HG03575 (cell line): ENCODE data around the gene CREB1.
"Not testable (repeated sequence)": the region's sequence is repeated elsewhere in the genome, so short reads cannot be mapped to it uniquely, and the experiment has no call there.

Experiments
- ATAC-seq: cut with Tn5 transposase; IDR thresholded peaks from one replicate; pipeline ENCODE4 v1.9.1; 2021; ENCODE audit not compliant: unreplicated experiment, insufficient number of reproducible peaks, low FRiP score; ENCODE audit errors: extremely low read depth

The CREB1 gene

DNA sequence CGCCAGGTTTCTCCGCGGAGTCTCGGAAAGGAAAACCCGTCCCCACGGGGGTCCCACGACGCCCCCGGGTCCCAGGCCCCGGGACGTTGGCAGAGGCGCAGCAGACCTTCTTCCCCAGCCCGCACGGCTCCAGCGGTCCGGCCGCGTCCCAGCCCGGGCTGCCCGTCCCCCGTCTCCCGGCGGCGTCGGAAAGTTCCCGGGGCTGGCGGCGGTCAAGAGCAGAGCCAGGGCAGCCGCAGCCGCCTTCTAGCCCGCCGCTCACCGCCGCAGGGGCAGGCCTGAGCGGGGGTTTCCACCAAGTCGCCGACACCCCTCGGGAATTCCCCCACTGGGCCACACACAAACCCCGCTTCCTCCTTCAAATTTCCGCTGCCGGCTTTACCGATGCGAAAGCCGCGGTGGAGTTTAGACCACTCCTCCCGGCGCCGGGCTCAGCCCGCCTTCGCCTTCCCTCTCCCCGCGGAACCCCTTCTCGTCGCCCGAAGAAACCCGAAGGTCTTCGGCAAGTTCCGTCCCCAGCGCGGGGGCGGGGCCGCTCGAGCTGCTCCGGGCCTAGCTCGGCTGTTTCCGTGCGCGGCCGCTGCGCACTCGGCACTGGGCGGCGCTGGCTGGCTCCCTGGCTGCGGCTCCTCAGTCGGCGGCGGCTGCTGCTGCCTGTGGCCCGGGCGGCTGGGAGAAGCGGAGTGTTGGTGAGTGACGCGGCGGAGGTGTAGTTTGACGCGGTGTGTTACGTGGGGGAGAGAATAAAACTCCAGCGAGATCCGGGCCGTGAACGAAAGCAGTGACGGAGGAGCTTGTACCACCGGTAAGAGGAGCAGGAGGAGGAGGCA is at the start of gene CREB1:
TSS of gene CREB1 (plus strand) at position 633 of the 830 bp plus-strand sequence. CDS start 25,674 bp downstream, outside the sequence.
- ATAC-seq: peak; percentile 64

DNA sequence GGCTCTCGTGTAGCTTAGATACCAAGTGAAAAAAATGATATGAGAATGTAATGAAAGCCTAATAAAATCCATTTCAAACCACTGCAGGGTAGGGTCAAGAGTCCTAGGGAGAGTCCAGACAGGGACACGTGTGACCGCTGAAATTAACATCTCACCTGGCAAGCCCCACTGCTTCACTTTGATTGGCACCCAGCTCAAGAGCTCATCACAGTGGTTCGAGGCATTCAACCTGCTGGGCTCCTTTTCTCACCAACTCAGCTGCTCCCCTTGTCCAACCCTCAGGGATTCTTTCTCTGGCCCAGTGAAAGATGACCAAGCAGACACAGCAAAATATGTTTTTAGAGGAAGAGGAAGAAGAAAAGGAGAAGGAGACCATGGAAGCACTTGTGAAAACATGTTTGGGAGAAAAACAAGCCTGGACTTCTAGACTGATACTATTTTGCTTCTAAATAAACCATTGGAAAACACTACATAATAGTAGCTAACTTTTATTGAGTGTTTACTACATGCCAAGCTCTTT is 49.2 kb upstream of the CREB1 start:
- ATAC-seq: no peak

- ATAC-seq: no peak
Measured at GRCh38 chr2:207481924-207482323, 47.8 kb upstream of the CREB1 start.

GRCh38 chr2:207482630-207483029 is 47.1 kb upstream of the CREB1 start:
- no peak for ATAC-seq

DNA sequence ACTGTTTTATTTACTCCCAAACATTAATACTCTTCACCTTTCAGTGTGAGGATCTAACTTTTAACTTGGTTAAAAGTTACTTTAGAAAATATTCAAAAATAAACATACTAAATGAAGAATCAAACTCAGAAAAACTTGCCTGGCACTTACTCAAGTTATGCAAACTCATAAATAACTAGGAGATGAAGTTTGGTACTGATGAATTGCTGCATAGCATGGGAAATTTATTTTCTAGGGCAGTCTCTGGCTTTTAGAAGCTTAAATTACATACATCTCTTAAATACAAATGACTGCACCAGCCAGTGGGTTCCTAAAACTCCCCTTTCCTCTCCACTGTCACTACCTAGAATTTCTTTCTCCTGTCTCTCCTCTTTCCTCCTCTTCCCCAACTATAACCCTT is 46.7 kb upstream of the CREB1 start:
- no peak for ATAC-seq

- ATAC-seq: no peak
Measured at GRCh38 chr2:207483477-207483876, 46.3 kb upstream of the CREB1 start.

DNA sequence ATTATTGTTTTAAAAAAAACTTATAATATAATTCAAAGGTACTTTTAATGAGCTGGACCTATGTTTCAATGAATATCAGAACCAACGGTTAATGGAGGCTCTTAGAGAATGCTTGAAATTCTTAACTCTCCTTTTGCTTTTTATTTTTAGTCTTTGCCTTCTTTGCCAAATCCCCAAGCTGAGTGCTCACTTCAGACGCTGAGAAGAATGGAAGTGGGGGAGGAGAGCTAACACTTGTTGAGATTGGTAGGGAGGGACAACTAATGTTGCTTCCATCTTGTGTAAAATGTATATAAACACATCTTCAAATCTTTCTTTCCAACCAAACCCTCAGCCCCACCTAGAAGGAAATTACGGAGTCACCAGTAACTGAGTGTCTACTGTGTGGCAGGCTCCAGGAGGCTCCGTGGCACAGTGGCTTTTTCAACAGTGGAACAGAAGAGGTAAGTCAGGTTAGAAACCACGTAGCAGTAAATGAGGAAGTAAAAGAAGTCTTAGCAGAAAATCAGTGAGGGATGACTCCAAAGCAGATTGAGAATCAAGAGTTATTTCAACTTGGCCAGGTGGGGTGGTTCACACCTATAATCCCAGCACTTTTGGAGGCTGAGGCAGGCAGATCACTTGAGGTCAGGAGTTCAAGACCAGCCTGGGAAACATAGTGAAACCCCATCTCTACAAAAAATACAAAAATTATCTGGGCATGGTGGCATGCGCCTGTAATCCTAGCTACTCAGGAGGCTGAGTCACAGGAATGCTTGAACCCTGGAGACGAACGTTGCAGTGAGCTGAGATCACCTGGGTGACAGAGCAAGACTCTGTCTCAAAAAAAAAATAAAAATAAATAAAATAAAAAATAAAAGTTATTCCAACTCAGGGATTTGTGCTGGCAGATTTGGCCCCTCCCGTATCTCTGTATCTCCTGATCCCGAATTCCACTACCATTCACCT is 45.0 kb upstream of the CREB1 start:
- peak; percentile 63 for ATAC-seq

DNA sequence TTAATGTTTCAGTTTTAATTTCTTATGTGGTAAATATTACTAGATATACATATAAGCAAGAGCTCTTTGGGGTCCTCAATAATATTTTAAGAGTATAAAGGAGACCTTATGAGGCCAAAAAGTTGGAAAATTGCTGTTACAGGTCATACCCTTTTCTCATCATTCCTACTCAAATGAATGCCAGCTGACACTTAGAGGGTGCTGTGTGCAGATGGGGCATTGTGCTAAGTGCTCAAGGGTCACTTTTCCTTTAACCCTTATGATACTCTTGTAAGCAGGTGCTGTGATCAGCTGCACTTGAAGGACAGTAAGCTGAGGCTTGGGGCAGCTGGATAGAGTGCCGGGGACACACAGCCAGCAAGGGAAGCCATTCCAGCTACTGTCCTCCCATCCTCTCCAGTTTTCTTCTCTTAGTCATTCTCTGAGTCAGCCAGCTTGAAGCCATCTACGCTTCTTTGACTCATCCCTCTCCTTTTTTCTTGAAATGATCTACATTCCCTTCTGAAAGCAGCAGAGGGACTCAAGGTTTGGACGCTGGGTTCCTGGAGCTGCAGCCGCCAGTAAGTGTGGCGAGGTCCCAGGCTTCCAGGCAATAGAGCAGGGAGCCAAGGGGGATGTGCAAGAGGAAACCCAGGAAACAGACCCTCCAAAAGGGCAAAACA is 42.0 kb upstream of the CREB1 start:
- no peak for ATAC-seq

- no peak for ATAC-seq
Measured at GRCh38 chr2:207489251-207489650, 40.5 kb upstream of the CREB1 start.

DNA sequence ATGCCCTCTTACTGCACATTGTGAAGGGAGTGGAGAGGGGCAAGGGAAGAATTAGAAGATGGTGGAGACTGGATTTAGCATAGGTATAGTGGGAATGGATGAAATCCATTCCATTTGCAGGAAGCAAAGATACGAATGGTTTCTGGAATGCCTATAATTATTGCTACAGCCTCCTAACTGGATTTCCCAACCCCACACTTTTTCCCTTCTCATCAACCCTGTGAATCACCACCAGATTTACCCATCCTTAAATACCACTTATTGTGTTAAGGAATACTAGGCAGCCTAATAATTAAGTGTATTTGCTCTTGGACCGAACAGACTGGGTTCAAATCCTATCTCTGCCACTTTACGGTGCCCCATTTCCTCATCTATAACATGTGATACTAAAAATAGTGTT is 39.3 kb upstream of the CREB1 start:
- no peak for ATAC-seq

DNA sequence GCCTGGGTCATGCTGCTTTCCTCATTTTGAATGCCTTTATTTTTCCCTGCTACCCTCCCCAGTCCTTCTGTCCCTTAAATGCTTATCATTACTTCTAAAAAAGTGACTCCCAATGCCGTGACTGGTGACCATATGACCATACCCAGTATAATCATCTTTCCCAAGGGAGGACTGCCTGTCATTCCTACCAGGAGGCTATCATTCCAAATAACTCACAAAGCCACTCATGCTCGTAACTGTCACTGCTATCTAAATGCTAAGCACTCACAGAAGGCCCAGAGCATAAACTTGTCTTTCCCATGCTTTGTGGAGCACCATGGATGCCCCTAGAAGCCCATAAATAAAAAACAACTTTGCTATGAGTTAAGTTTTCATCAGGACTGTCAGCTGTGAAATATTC is 38.7 kb upstream of the CREB1 start:
- ATAC-seq: no peak

DNA sequence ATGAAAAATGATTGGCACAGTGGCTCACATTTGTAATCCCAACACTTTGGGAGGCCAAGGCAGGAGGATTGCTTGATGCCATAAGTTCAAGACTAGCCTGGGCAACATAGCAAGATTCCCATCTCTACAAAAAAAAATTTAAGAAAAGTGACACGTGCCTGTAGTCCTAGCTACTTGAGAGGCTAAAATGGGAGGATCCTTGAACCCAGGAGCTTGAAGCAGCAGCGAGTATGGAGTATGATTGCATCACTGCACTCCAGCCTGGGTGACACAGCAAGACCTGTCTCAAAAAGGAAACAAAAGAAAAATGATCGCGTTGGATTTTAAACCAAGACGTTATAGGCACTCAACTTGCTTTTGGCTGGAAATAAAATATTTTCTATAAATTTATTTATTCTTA is 37.8 kb upstream of the CREB1 start:
- ATAC-seq: no peak

DNA sequence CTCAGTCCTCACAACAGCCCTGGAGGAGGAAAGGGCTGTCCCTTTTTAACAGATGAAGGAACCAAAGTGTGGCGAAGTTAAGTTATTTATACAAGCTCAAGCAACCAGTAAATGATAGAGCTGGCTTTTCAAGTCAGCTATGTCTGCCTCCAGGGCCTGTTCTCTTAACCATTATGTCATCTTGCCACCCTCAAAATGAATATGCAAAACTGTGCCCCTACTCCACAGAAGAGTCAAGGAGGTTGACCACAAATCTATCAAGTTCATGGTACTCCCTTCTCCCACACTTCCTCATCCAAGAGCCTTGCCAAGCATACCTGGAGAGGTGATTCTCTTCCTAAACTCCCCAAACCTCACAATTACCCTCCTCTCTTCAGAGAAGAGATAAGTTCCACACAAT is 37.3 kb upstream of the CREB1 start:
- ATAC-seq: no peak

DNA sequence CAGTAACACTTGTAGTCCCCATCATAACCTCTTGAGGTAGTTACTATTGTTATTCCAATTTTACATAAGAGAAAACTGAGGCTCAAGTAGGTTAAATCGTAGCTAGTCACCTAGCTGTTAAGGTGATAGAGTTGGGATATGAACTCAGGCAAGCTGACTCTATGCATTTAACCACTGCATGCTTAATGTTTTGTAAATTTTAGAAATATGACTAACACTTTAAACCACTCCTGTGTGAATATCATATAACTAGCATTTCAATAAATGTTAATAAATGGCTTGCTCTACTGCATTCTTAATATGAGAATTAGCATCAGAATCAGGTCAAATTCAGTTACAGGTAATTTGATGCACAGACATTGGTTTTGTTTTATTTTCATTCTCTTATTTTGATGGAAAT is 35.6 kb upstream of the CREB1 start:
- no peak for ATAC-seq

DNA sequence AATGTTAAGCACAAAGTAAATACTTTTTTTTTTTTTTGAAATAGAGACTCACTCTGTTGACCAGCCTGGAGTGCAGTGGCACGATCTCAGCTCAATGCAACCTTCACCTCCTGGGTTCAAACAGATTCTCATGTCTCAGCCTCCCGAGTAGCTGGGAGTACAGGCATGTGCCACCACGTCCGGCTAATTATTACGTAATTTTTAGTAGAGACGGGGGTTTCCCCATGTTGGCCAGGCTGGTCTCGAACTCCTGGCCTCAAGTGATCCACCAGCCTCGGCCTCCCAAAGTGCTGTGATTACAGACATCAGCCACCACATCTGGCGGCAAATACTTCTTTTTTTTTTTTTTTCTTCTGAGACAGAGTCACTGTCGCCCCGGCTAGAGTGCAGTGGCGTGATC is 32.8 kb upstream of the CREB1 start:
- ATAC-seq: not testable (repeated sequence)

DNA sequence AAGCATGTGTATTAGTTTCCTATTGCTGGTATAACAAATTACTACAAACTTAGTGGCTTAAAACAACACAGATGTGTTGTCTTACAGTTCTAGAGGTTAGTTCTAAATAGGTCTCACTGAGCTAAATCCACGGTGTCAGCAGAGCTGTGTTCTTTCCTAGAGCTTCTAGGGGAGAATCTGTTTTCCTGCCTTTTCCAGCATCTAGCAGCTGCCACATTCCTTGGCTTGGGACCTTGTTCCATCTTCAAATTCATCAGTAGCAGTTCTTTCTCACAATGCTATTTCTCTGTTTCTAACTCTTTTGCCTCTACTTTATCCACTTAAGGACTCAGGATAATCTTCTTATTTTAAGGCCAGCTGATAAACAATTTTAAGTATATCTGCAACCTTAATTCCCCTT is 32.2 kb upstream of the CREB1 start:
- ATAC-seq: no peak

- ATAC-seq: no peak
Measured at GRCh38 chr2:207498427-207498826, 31.3 kb upstream of the CREB1 start.

GRCh38 chr2:207499114-207499513 is 30.6 kb upstream of the CREB1 start:
- ATAC-seq: no peak

DNA sequence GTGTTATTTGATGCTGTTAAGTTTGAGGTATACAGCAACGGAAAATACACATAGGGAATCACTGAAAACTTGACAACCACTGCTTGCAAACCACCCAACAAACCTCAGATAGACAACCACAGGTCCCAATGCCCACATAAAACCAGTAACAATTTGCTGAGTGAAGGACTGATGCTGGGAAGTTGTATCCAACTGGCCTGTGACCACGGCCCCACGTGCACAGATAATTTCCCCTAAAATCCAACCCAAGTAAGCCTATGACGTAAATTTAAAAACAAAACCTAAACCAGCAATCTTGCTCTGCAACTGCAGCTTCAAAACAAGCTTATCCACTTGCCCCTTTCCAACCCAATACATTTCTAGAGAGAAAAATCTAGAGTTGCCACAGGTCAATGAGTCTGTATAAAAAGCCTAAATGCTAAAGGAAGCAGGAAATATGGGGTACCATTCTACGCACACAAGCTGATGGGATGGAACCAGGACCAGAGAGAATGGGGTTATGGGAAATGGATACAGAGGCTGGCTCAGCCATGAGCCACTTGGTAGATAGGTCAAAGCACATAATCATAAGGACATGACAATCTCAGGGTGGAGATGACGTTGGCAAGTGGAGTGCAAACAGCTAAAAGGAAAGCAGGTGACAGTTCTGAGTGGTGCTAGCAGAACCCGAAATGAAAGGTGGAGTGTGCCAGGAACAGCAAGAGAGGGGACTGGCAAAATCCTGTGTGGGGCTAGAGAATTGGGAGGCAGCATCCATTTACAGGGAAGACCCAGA is 27.8 kb upstream of the CREB1 start:
- ATAC-seq: no peak
